GM21737 (cell line): ENCODE results near the gene TMEM97.

Source experiments
- ATAC-seq: cut with Tn5 transposase; IDR thresholded peaks from one replicate; pipeline ENCODE4 v1.9.1; 2021; ENCODE audit warnings: mild to moderate bottlenecking, moderate library complexity; ENCODE audit not compliant: unreplicated experiment

The TMEM97 gene

GRCh38 chr17:28315846-28316705 is 2.9 kb upstream of the TMEM97 start:
- ATAC-seq: no peak

- ATAC-seq: no peak
Observed at GRCh38 chr17:28317099-28317965, 1.7 kb upstream of the TMEM97 start.

DNA sequence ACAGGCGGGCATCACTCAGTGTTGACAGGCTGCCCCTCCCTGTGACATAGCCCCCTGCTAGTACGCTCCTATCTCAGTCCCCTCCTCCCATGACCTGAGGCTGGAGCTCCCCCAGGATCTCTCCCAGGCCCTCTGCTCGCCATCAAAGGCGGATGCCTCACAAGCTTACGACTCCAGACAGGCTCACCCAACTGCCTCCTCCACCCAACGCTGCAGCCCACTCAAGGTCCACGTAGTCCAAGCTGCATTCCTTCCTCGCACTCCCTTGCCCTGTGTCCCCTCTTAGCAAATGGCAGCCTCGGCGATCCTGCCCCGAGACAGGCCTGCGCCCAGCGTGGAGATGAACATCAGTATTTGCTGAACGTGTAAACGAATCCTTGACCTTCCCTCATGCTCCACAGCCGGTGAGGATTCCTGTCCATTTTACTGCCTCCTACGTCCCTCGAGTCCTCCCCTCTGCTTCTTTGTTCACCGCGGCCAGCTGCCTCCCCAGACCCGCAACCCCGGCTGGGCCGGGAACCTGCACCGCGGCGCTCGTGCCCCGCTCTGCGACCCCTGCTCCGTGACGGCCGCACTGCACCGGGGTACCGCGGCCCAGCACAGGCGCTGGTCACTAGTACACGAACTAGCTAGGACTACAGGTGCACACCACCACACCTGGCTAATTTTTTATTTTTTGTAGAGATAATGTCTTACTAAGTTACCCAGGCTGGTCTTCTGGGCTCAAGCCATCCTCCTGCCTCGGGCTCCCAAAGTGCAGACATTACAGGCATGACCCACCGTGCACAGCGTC is 838 bp upstream of the TMEM97 start:
- ATAC-seq: peak; percentile 8

GRCh38 chr17:28319598-28319935 is 567 bp downstream of the TMEM97 start:
- no peak for ATAC-seq

DNA sequence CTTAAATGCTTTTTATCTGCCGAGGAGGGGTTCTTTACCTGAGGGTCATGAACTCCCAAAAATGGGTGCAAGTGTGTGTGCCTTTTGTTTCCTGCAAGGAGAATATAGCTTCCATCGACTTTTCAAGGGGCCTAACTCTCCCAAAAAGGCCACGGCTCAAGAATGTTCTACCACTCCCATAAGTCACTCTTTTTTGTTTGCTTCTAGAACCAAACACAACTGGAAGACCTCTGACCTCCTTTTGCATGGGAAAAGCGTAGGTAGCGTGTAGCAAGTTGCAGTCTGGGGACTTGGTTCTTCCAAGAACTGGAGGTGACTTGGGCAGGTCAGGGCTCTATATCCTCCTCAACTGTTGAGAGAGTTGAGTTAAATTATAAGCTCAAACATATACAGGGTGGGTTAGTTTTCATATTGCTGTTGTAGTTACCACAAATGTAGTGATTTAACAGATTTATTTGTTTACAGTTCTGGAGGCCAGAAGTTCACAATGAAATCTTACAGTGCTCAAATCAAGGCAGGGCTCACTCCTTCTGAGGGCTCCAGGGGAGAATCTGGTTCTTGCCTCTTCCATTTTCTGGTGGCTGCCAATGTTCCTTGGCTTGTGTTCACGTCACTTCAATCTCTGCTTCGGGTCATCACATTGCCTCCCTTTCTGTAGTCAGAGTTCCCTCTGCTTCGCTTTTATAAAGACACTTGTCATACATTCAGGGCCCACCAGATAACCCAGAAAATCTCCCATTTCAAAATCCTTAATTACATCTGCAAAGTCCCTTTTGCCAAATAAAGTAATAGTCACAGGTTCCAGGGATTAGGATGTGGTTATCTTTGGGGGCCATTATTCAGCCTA is 1.4 kb downstream of the TMEM97 start:
- ATAC-seq: no peak

DNA sequence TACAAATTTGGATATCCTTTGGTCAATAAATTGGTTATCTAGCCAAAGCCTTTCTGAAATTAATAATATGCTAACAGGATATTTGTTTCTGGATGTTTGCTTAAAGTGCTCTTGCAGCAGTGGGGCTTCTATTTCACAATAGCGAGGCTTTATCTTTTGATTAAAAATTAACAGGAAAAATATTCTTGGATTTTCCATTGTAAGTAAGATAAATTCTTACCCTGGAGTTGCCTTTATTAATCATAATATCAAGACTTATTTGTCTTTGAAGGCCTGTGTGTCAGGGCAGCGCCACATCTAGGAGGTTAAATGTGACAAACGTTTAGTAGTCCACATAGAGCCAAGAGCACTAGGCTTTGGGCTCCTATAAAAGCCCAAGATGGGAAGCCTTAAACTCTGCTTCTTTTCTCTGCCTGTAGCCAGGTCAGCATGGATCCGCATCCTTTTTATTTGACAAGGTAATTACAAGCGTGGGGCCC is 5.3 kb downstream of the TMEM97 start:
- ATAC-seq: no peak

DNA sequence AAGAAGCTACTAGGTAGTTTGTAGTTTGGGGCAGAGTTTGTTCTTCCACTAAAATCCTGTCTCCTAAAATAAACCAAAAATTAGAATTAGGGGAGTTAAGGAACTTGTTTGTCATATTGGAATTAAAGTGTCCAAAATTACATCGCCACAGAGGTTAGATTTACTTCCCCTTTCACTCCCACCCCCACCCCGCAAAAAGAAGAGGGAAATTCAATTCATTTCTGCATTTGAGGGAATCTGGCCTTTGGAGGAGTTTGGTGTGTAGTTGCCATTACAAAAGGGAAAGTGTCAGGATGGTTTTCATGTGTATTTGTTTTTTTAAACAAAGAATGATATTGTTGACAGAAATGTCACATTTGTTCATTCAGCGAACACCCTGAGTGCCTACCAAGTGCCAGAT is 5.8 kb downstream of the TMEM97 start:
- ATAC-seq: no peak

DNA sequence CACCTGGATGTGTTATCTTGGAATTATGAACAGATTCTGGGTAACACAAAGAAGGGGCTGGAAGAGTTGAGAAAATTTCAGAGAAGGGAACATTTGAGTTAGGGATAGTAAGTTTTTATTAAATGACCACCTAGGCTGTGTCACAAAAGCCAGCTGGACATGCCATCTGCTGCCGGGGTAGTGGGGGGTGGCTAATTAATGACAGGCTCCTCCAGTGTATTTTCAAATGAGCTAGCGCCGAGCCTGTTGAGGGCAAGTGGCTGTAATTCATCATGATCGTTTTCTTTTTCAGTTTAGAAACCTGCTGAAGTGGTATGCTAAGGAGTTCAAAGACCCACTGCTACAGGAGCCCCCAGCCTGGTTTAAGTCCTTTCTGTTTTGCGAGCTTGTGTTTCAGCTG is 6.2 kb downstream of the TMEM97 start:
- no peak for ATAC-seq

DNA sequence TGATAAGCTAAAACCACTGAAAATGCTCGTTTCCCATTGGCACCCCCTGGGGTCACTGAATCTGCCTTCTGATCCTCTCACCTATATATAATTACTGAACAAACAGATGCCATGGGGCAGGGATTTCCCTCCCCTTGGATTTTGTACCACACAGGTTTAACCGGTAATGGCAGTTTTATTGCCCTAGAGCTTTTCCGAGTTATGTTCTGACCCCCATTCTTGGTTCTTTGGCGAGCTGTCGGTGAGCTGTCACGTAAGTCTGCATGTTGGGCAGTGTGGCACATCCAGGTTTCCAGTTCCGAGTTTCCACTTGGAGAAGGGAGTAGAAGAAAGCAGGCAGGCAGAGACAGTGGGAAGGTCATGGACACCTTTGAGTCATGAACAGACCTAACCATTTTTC is 7.1 kb downstream of the TMEM97 start:
- ATAC-seq: no peak

- ATAC-seq: no peak
Observed at GRCh38 chr17:28327031-28327607, 8.1 kb downstream of the TMEM97 start.

DNA sequence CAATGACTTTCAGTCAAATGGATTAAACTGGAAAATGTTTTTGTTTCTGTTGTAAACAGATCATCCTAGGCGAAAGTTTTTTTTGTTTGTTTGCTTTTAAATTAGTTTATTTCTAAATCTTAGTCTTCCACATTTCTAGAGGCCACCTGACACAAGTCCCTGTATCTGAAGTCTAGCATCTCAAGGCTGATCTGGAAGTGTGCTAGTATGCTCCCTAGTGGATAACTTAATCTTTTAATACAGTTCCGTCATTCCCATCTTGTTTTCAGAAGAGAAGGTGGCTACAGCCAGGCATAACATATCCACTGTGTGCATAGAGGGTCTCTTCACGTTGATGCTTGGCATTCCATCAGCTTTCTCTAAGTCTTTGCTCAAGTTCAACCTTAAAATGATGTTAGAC is 8.7 kb downstream of the TMEM97 start:
- no peak for ATAC-seq

GRCh38 chr17:28328325-28328724 is 9.3 kb downstream of the TMEM97 start:
- ATAC-seq: no peak

- ATAC-seq: no peak
Observed at GRCh38 chr17:28330671-28331070, 11.7 kb downstream of the TMEM97 start.

DNA sequence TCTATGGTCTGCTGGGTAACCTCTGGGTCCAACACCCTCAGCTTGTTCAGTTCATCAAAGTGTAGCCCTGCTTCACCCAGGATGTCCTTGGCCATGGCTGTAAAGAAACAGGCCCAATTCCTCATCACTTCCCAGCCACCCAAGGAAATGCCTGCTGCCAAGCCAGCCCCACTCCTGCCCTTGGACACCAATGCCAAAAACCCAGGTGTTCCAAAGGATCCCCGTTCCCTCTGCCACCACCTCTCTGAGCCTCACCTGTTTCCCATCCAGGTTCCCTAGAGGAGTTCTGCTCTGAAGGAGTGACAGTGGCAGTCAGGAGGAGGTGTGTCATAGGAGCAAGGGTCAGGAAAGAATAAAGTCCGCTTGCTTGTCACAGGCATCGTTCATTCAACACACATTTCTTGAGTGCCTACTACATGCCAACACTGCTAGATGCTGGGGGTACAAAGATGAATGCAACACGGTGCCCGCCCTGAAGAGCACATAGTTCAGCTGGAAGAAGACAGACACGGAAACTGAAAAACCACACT is 13.0 kb downstream of the TMEM97 start:
- ATAC-seq: no peak

GRCh38 chr17:28333083-28333746 is 14.2 kb downstream of the TMEM97 start:
- ATAC-seq: no peak

- ATAC-seq: no peak
Observed at GRCh38 chr17:28334171-28334570, 15.2 kb downstream of the TMEM97 start.

GRCh38 chr17:28334666-28335200 is 15.7 kb downstream of the TMEM97 start:
- no peak for ATAC-seq

- ATAC-seq: peak; percentile 96
Observed at GRCh38 chr17:28335201-28335958, 16.4 kb downstream of the TMEM97 start, which contains the start of the genes IFT20 and TNFAIP1. TSS of gene IFT20 (minus strand) at chr17:28335472. CDS start at chr17:28331985, 3,487 bp downstream. TSS of gene TNFAIP1 (plus strand) at chr17:28335761. CDS start at chr17:28339522, 3,761 bp downstream.
